CD4-positive, alpha-beta T cell treated with Interleukin-4 for 4 hours (primary cell): ENCODE results near the gene THG1L.
"Not testable (repeated sequence)": the region's sequence is repeated elsewhere in the genome, so short reads cannot be mapped to it uniquely, and the experiment has no call there.

Experiments used
- DNase-seq: peaks from one replicate; pipeline ENCODE4 v3.0.0-alpha.2; 2020

The THG1L gene

DNA sequence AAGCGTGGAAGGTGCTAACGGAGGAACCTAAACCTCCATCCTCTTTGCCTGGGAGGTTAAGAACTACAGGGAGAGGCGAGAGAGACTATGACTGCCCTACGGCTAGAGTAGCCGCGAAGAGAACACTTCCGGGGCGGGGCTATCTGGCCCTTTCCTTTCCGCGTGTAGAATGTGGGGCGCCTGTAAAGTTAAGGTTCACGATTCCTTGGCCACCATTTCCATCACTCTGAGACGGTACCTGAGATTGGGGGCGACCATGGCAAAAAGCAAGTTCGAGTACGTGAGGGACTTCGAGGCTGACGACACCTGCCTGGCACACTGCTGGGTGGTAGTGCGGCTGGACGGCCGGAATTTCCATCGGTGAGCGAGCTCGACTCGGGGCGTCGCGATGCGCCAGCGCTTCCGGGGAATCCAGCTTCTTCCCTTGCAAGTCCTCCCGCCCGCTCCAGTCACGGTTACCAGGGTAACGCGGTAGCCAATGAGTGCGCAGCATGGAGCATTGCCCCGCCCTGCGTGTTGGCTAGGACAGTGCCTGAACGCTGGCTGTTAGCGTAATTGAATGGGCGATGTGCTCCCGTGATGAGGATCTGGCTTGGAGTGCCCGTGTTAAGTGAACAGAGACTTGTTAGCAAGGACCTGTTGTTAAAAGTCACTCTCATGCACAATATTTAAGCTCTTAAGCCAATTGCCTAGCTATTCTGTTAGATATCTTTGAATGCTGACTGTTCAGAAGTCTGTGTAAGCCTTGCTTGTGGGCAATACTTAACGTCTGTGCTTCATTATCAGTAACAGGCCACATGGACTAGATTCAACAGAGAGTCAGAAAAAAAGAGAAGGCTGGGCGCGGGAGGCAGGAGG lies at the start of gene THG1L:
THG1L (plus strand) TSS at position 149 of the 858 bp plus-strand sequence; CDS start at position 170, 21 bp downstream.
- DNase-seq, result peak; percentile 98

DNA sequence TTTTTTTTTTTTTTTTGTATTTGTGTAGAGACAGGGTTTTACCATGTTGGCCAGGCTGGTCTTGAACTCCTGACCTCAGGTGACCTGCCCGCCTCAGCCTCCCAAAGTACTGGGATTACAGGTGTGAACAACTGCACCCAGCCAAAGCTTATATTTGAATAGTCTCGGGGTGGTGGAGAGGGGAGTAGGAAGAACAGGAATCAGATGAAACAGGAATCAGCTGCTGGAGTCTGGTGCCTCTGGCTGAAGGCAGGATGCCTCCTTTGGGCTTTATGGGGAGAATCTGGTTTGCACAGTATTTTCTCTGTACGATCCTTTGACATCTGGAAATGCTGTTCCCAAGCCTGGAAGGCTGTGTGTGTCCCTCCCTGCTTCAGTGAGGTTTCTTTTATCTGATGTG lies 49.0 kb upstream of the THG1L start:
- no peak for DNase-seq

DNA sequence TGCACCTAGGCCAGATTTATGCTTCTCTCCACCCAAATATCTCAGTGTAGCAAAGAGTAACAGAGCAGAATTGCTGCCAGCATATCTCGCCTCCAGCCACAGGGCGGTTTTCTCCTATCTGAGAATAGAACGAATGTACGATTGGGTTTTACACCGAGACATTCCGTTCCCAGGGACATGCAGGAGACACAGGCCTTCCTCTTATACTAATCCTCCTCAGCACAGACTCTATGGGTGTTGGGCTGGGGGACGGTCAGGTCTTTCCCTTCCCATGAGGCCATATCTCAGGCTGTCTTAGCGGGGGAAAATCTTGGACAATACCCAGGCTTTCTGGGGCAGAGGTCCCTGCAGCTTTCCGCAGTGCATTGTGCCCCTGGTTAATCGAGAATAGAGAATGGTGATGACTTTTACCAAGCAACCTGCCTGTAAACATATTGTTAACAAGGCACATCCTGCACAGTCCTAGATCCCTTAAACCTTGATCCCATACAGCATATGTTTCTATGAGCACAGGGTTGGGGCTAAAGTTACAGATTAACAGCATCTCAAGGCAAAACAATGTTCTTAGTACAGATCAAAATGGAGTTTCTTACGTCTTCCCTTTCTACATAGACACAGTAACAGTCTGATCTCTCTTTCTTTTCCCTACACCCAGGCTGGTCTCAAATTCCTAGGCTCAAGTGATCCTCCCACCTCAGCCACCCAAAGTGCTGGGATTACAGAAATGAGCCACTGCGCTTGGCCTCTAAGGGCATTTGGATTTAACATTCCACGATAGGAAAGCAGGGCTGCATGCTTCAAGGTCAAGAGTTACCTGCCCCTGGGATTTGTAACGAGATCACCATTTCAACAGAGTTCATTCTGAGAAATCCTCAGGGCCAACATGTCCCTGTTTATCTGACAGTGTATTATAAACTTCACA lies 44.7 kb upstream of the THG1L start:
- DNase-seq, result not testable (repeated sequence)

DNA sequence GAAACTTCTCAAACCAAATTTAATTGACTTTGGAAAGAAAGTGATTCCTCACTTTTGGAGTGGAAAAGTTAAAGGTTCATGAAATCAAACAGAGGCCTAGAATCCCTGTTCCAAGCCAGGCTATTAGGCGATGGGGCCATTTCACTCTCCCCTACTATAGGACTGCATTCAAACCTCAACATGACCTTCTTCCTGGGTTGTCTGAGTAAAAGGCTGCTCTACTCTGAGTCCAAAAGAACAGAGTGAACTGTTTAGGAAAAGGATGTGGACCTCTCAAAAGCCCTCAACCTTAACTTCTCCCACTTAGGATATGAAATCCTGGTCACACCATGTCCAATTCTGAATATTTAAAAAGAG lies 44.0 kb upstream of the THG1L start:
- DNase-seq, result no peak

DNA sequence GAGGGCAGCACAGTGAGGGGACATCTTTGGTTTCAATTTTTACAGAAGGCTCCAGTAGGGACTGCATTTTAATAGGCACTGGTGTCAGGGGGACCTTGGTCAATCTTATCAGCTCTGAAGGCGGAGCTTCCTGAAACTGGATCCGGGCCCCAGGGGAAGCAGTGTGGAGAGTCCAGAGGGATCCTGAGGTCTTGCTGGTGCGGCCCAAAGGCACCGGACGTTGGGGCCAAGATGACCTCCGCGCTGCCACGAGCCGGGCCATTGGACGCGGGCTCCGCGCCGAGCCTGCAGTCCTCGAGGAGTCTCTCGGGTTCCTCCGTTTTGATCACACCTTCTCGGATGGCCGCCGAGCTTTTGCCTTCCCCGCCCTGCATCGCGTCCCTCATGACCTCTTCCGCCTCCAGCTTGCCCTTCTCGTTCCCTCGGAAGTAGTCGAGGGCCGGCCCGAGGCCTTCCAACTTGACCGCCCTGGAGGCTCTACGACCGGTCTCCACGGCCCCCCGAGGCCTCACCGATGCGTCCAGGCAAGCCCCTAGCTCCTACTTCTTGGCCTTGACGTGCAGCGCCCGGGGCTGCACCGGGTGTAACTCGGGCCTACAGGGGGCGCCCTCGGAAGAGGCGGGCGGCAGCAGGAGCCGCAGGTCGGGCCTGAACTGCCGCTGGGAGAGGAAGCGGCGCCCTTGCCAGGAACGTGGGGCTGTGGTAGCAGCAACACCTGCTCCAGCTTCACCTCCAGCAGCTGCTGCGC lies 41.1 kb upstream of the THG1L start:
- DNase-seq, result peak; percentile 8

DNA sequence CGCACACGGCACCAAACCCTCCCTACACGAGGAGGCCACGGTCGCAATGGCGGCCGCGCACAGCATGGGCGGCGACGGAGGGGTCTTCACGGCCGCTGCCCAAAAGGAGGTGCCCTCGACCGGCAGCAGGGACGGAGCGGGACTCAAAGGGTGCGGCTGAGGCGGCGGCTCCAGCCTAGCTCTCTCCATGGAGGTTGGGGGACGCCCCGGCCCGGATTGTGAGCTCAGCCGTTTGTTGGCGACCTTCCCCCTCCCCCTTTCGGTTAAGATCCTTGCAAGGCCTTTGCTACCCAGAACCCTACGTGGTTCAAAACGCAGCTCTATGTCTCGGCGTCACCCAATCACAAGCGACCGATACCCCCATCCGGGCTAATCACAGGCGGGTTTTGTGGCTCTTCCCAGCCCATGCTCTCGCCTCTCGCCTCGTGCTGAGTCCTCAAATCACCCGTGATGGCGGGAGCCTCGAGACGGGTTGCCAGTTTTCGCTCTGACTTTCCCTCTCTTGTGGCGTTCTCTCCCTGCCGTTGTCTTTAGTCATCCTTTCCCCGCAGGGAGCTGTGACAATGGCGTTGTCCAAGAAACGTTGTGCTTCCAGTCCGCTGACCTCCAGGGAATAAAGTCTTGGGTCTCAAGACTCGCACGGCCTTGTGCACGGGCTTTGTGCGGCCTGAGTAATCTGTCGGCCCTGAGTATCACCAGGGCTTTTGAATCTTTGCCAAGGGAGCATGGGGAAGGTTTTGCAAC lies 40.4 kb upstream of the THG1L start:
- no peak for DNase-seq

DNA sequence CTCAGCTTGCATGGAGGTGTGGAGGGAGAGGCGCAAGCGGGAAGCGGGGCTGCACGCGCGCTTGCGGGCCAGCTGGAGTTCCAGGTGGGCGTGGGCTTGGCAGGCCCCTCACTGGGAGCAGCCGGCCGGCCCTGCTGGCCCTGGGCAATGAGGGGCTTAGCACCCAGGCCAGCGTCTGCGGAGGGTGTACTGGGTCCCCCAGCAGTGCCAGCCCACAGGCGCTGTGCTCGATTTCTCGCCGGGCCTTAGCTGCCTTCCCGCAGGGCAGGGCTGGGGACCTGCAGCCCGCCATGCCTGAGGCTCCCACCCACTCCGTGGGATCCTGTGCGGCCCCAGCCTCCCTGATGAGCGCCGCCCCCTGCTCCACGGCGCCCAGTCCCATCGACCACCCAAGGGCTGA lies 37.4 kb upstream of the THG1L start:
- not testable (repeated sequence) for DNase-seq

DNA sequence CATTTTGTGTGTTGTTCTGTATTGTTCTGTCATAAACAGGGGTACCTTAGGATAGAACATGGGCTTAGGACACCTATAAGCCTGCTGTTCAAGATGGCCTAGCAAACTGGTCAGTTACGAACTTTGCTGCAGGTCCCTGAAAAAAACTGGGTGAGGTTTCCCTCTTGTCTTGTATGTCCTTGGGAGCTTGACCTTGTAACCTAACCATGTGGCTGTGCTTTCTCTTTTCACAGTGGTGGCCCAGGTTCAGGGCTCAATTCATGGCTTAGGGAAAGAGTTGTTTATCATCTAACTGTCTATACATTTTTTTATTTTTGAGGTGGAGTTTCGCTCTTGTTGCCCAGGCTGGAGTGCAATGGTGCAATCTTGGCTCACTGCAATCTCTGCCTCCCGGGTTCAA lies 35.1 kb upstream of the THG1L start:
- DNase-seq, result not testable (repeated sequence)

DNA sequence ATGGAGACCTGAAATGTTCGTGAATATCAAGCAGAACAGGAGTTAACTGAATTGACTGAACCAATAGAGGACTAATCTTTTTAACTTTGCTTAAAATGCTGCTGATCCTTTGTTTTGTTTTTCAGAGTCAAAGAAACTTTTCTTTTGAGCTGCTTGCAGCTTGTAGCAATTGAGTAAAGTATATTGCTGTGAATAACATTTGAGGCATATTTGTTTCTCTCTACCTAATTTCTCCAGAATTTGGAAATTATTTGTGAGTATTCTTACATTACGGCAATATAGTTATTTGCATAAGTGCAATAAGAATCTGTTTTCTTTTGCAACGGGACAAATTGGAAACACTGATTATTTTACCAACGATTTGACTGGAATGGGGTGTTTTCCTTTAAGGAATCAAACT lies 32.5 kb upstream of the THG1L start:
- DNase-seq, result not testable (repeated sequence)

DNA sequence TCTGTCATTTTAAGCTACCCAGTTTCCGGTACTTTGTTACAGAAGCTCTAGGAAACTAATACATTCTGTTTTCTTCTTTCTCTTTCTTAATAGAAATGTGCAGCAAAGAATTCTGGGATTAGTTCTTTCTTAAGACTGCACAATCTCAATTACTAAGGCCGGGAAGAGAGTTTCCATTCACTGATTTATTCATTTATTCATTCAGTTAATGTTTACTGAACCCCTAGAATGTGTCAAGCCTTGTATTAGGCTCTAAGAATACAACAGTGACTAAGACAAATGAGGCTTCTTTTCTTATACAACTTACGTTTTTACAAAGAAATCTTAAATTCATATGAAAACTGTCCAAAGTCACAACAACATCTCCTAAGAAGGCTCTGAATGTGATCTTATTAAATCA lies 27.5 kb upstream of the THG1L start:
- no peak for DNase-seq

DNA sequence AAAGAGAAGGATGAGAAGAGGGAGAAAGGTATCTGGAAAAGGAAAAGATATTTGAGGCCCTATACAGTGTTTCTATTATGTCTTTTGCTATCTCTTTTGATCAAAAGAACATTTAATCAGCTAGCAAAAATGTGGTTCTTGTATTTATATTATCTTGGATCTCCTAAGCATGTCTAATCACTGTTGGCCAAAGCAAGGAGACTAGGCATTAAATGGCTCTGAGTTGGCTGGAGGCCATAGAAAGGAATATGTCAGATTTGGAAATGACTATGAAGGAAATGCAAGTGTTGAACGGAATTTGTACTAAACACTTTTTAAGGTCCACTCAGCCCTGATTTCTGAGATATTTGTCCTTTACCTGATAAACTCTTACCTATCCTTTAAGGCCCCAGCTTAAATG lies 22.4 kb upstream of the THG1L start:
- DNase-seq, result no peak

DNA sequence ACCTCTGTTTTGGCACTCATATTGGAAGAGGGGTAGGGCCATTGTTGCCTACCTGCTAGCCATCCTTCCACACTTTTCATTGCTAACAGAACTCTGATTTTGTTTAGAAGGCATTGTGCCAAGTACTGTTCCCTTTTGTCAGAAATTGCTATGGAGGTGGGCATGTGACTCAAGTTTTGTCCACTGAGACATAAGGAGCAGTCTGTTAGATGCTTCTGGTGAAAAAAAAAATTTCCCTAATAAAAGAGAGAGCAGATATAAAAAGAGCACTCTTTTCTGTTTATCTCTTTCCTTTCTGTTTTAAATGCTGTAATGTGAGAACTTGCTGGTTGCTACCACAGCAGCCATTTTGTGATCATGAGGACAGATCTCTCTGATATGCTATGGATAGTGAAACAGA lies 21.9 kb upstream of the THG1L start:
- no peak for DNase-seq

DNA sequence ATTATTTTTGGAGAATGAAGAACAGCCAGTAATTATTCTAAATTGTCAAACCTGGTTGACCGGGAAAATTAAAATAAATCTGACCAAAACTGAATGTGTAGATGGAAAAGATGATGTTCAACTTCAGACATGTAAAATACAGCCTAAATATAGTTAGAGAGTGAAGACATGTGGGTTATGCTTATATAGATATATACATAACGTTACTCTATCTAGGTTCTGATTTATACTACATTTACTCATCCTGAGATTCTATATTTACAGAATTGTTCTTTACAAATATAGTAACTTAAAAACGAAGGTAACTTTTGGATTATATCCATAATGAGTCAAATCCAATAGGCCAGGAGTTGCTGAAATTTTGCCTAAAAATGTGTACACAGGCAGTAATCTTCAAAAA lies 20.8 kb upstream of the THG1L start:
- DNase-seq, result no peak

DNA sequence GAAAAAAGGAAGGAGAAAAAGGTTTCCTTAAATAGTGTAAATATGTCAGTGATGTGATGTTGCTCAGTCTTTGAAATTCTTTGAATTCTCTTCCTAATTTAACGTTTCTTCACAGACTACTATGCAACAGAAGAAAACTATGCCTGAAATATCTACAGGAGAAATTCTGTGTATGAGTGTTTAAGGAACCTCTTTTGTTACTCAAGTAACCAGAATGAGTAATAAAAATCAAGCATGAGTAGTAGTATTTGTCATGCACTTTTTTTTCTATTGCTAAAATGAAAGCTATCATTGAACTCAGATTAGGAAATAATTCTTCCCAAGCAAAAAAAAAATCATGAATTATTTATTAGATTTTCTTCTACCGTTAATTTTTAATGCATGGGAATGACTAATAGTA lies 20.3 kb upstream of the THG1L start:
- no peak for DNase-seq

DNA sequence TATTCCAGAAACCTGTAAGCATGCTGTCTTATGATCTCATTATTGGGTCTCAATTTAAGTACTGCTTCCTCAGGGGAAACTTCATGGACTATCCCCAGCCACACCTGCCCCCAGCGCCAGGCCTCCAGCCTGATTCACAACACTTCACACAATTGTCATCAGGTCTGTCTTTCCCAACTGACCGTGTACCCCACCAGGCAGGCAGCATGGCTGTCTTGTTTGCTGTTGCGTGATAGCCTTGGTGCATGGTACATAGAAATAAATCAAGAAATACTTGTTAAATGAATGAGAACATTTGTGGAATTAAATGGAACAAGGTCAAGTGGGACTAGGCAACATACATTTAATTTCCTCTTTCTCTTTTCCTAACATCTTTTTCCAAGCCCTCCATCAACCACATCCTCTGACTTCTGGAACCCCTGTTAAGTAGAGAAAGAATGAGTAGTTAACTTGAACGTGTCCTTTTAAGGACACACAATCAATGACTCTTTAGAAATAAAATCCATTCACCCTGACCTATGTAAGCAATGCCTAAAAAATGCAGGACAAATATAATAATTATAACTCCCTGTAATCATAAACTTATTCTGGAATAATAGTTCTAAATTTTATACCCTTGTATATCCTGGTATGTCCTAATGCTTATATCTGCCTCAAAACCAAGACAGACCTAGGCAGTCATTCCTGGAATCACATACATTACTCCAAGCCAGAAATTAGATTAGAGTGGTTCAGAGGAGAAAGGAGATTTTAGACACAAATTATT lies 17.2 kb upstream of the THG1L start:
- no peak for DNase-seq

DNA sequence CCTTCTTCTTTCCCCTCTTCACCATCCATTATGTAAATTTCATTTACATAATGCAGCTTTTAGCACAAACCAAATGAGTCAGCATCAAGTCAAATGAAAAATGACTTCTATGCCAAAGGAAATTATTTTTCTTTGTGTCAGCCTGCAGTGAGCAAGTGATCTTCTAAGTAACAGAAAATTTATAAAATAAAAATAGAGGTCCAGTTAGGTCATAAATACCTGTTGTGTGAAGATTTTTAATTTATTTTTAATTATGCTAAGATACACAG lies 16.7 kb upstream of the THG1L start:
- no peak for DNase-seq

DNA sequence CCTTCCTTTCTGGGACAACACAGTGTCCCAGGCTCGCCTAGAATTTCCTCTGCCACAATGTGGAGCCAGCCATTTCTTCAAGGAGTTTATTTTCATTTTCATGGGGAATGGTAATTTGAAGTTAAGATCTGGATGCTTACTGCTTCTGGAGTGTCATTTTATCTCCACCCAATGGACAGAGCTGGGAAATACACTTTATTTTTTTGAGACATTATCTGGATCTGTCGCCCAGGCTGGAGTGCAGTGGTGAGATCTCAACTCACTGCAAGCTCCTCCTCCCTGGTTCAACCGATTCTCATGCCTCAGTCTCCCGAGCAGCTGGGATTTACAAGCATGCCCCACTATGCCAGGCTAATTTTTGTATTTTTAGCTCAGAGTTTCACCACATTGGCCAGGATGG lies 12.7 kb upstream of the THG1L start:
- DNase-seq, result peak; percentile 63

DNA sequence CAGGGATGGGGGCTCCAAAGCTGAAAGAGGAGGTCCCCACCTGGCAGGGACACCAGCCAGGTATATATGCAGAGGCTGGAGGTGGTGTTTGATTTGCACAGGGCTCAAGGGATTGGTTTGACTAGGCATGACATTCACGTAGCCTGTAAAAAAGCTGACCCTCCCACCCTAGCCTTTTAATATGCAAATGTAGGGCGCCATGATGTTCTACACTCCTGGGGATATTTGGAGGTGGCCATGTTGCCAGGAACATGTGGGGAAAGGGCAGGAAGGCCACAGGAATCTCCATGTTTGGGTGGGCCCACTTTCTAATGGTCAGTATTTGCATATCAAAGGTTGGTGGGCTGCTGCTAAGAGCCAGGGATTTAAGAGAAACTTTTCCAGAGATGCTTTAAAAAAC lies 12.0 kb upstream of the THG1L start:
- DNase-seq, result no peak

DNA sequence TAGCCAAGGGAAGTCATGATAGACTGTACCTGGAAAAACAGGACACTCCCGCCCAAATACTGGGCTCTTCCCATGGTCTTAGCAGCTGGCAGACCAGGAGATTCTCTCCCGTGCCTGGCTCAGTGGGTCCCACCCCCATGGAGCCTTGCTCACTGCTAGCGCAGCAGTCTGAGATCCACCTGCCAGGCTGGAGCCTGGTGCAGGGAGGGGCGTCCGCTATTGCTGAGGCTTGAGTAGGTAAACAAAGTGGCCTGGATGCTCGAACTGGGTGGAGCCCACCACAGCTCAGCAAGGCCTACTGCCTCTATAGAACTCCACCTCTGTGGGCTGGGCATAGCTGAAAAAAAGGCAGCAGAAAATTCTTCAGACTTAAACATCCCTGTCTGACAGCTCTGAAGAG lies 10.1 kb upstream of the THG1L start:
- no peak for DNase-seq

DNA sequence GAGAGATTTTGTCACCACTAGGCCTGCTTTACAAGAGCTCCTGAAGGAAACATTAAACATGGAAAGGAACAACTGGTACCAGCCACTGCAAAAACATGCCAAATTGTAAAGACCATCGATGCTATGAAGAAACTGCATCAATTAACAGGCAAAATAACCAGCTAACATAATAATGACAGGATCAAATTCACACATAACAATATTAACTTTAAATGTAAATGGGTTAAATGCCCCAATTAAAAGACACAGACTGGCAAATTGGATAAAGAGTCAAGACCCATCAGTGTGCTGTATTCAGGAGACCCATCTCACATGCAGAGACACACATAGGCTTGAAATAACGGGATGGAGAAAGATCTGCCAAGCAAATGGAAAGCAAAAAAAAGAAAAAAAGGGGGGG lies 8.3 kb upstream of the THG1L start:
- DNase-seq, result not testable (repeated sequence)

DNA sequence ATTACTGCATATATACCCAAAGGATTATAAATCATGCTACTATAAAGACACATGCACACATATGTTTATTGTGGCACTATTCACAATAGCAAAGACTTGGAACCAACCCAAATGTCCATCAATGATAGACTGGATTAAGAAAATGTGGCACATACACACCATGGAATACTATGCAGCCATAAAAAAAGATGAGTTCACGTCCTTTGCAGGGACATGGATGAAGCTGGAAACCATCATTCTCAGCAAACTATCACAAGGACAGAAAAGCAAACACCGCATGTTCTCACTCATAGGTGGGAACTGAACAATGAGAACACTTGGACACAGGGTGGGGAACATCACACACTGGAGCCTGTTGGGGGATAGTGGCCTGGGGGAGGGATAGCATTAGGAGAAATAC lies 4.6 kb upstream of the THG1L start:
- not testable (repeated sequence) for DNase-seq

DNA sequence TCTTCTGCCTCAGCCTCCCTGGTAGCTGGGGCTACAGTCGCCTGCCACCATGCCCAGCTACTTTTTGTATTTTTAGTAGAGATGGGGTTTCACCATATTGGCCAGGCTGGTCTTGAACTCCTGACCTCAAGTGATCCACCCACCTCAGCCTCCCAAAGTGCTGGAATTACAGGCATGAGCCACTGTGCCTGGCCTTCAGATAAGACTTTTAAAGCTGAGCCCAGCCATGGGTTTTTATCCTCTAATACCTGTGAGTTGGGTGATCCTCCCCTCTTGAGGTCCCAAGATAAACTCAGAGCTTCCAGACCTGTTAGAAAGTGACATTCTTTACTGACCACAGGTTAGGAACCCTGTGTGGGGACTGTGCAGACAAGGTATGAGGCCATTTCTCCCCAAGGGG lies 3.4 kb upstream of the THG1L start:
- not testable (repeated sequence) for DNase-seq
